22Rv1 (cell line): ENCODE measurements around the gene CBR1.

Experiments
- ZFX ChIP-seq: fragments of 450-650 bp; IDR thresholded peaks from 2 replicates; pipeline ENCODE4 v1.6.1; 2017; ENCODE audit warnings: antibody characterized with exemption, borderline replicate concordance
- TF ChIP-seq, protein P1 (sequence below): fragments of 450-650 bp; IDR thresholded peaks from 2 replicates; pipeline ENCODE4 v1.5.1; 2017; ENCODE audit warnings: mild to moderate bottlenecking

DNA sequence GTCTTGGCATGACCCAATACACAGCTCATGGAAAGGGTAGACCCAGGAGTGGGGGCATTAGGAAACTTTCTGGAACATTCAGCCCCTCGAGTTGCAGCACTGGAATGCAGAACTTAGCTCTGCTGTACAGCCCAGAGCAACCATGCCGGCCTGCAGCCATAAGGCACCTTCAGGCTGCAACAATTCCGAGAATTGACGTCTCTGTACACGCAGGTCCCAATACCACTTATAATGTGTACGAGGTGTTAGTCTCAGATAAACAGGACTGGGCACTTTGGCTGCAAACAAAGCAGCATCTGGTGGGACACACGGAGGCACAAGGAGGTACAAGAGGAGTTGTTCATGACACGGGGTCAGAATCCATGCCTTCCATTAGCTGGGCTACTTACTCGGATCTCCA lies 7.9 kb downstream of the CBR1 start:
- TF ChIP-seq, protein P1, sequence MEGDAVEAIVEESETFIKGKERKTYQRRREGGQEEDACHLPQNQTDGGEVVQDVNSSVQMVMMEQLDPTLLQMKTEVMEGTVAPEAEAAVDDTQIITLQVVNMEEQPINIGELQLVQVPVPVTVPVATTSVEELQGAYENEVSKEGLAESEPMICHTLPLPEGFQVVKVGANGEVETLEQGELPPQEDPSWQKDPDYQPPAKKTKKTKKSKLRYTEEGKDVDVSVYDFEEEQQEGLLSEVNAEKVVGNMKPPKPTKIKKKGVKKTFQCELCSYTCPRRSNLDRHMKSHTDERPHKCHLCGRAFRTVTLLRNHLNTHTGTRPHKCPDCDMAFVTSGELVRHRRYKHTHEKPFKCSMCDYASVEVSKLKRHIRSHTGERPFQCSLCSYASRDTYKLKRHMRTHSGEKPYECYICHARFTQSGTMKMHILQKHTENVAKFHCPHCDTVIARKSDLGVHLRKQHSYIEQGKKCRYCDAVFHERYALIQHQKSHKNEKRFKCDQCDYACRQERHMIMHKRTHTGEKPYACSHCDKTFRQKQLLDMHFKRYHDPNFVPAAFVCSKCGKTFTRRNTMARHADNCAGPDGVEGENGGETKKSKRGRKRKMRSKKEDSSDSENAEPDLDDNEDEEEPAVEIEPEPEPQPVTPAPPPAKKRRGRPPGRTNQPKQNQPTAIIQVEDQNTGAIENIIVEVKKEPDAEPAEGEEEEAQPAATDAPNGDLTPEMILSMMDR = no peak
- no peak for TF ChIP-seq ZFX
